HepG2 (cell line): Measurements from ENCODE around the gene CD4. TPM values are rescaled to one million over a fixed set of nuclear protein-coding genes. Genes with fewer than 3 reads are reported as not detected.
A peak's percentile ranks its signal among the peaks of the same experiment; 100 is the strongest.

ENCODE experiments used
- ATAC-seq: fragments of 200-7000 bp; cut with Tn5 transposase; 3 replicates; pipeline ENCODE4 v1.9.1; 2020; ENCODE audit warnings: mild to moderate bottlenecking, moderate library complexity
- BruUV-seq: library from RNA; stranded (reverse); fragments of 400-500 nt; replicated peaks from 2 replicates; lab custom pipeline; 2021; lab: Mats Ljungman, UMichigan
- CTCF ChIA-PET: fragments of 300-600 bp; formaldehyde crosslinking; extraction: SDS; loops from one replicate; lab custom pipeline; 2021; ENCODE audit warnings: low total read pairs, inconsistent platforms, low intra/inter-chr PET ratio; lab: Yijun Ruan, JAX
- POLR2A ChIA-PET: fragments of 350-600 bp; sonication (Branson Sonifier 250); formaldehyde crosslinking; loops from one replicate; lab custom pipeline; 2020; ENCODE audit warnings: antibody characterized with exemption, inconsistent platforms; lab: Yijun Ruan, JAX
- DNase-seq: peaks from one replicate; pipeline ENCODE4 v3.0.0-alpha.2; 2015; ENCODE audit warnings: low spot score
- FAIRE-seq: peaks from 3 replicates; lab custom pipeline; 2011; peaks lifted over from hg19 to GRCh38; lab: Jason Lieb, UNC
- H2AFZ ChIP-seq: one replicate; pipeline ENCODE4 v1.6.1; 2011; ENCODE audit warnings: low read length, inconsistent platforms
- H3K27ac ChIP-seq: fragments of 300-600 bp; 3 replicates; pipeline ENCODE4 v1.8.0; 2011; ENCODE audit warnings: mixed run types, mild to moderate bottlenecking, mixed read lengths, low read length, inconsistent platforms; ENCODE audit not compliant: insufficient read depth; ENCODE audit errors: extremely low read length
- H3K27me3 ChIP-seq, 2 experiments: fragments of 200-600 bp in 1 of 2; 2 replicates in 1 of 2; 3 replicates in 1 of 2; pipeline versions ENCODE4 v1.6.0 to v1.8.0; 2011; ENCODE audit warnings: low read length in 2 of 2, mild to moderate bottlenecking in 2 of 2, moderate library complexity in 2 of 2, inconsistent platforms in 1 of 2; ENCODE audit not compliant: insufficient read depth in 2 of 2, control insufficient read depth in 1 of 2
- H3K36me3 ChIP-seq, 2 experiments: fragments of 200-600 bp in 1 of 2; replicated peaks in 1 of 2; 2 replicates in 1 of 2; 3 replicates in 1 of 2; pipeline versions ENCODE4 v1.5.1 to v1.8.0; 2011; ENCODE audit warnings: low read length in 2 of 2, inconsistent platforms in 1 of 2; ENCODE audit not compliant: insufficient read depth in 2 of 2, control insufficient read depth in 1 of 2
- H3K4me1 ChIP-seq: 2 replicates; pipeline ENCODE4 v1.5.1; 2012; ENCODE audit warnings: low read length, inconsistent platforms; ENCODE audit not compliant: insufficient read depth
- H3K4me2 ChIP-seq: 2 replicates; pipeline ENCODE4 v1.6.0; 2011; ENCODE audit warnings: low read depth, low read length, inconsistent platforms
- H3K4me3 ChIP-seq, 3 experiments: fragments of 200-600 bp in 1 of 3; sonication (generic), shearing (Covaris generic) in 1 of 3; replicated peaks in 1 of 3; 2 replicates each; pipeline ENCODE4 v1.5.1; 2011 to 2016; ENCODE audit warnings: low read length in 3 of 3, inconsistent platforms in 2 of 3, low read depth in 2 of 3, mild to moderate bottlenecking in 2 of 3, control low read depth in 1 of 3, mixed read lengths in 1 of 3; ENCODE audit not compliant: insufficient read depth in 1 of 3
- H3K79me2 ChIP-seq: one replicate; pipeline ENCODE4 v1.6.1; 2011; ENCODE audit warnings: low read length, inconsistent platforms; ENCODE audit not compliant: insufficient read depth
- H3K9ac ChIP-seq: 2 replicates; pipeline ENCODE4 v1.6.0; 2011; ENCODE audit warnings: mild to moderate bottlenecking, low read depth, low read length, inconsistent platforms; ENCODE audit not compliant: insufficient read depth
- H3K9me3 ChIP-seq: 2 replicates; pipeline ENCODE4 v1.5.1; 2012; ENCODE audit warnings: mild to moderate bottlenecking, low read length
- H4K20me1 ChIP-seq: 2 replicates; pipeline ENCODE4 v1.6.0; 2011; ENCODE audit warnings: inconsistent platforms, mild to moderate bottlenecking, low read length, moderate library complexity; ENCODE audit not compliant: insufficient read depth
- AGO1 ChIP-seq: fragments of 200-400 bp; formaldehyde crosslinking; IDR thresholded peaks from 2 replicates; pipeline ENCODE4 v1.6.1; 2017; ENCODE audit warnings: mild to moderate bottlenecking, low read depth, low read length, moderate library complexity; ENCODE audit not compliant: poor library complexity, severe bottlenecking
- DR1 ChIP-seq: sonication (generic); formaldehyde crosslinking; IDR thresholded peaks from 2 replicates; pipeline ENCODE4 v1.8.0; 2021; ENCODE audit warnings: mild to moderate bottlenecking, missing genetic modification reagents, inconsistent platforms
- FOXP1 ChIP-seq, 2 experiments: fragments of 450-650 bp in 1 of 2; IDR thresholded peaks; 2 replicates each; pipeline ENCODE4 v1.6.1; 2017 to 2018; ENCODE audit warnings: antibody characterized with exemption in 1 of 2
- WGBS: methylation state at CpG from one replicate; pipeline ENCODE4 v1.1.6; 2017; ENCODE audit warnings: low lambda C conversion rate; 5-methylcytosine and 5-hydroxymethylcytosine counted together
- in situ Hi-C: cut with HindIII; loops from 2 replicates; pipeline ENCODE4 v1.10.0; 2017; ENCODE audit warnings: low pct_unique_long_range_greater_than_20kb; ENCODE audit not compliant: extremely low pct_ligation_motif_present
- intact Hi-C: fragments of 100-400 bp; cut with micrococcal nuclease; formaldehyde crosslinking; loops from one replicate; pipeline ENCODE4 v1.10.0; 2022; ENCODE audit not compliant: unreplicated experiment
- polyA plus RNA-seq, 8 experiments: library from polyadenylated mRNA; depleted of rRNA in 3 of 8; stranded (reverse) in 7 of 8; unstranded in 1 of 8; fragments of >200 nt; fragmentation: Illumina TruSeq in 4 of 8; extraction: Trizol in 4 of 8; gene quantifications; 2 replicates each; pipeline versions ENCODE4 v1.2.1 to v1.2.3, GENCODE V29; 2011 to 2016; ENCODE audit warnings: low read depth in 4 of 8, missing spikeins in 1 of 8, mixed read lengths in 1 of 8; ENCODE audit not compliant: insufficient read depth in 1 of 8
- total RNA-seq, 5 experiments: library from RNA; depleted of rRNA; stranded (reverse); fragments of >200 nt; fragmentation: Illumina TruSeq; extraction: Trizol; gene quantifications; 2 replicates each; pipeline ENCODE4 v1.2.3, GENCODE V29; 2016; ENCODE audit warnings: low read depth in 1 of 5
- TF ChIP-seq, protein P1 (sequence below): sonication (generic); formaldehyde crosslinking; IDR thresholded peaks from 2 replicates; pipeline ENCODE4 v1.5.1; 2020; ENCODE audit warnings: mild to moderate bottlenecking, missing genetic modification reagents, moderate library complexity
- TF ChIP-seq, protein P2 (sequence below): sonication (generic); formaldehyde crosslinking; IDR thresholded peaks from 2 replicates; pipeline ENCODE4 v1.5.1; 2020; ENCODE audit warnings: mild to moderate bottlenecking, missing genetic modification reagents, moderate library complexity

Gene CD4
- total and polyA plus RNA-seq, 2 of the 13 experiments (the other 11 are each of a cell fraction or from before 2014, with no cell fraction given) = 0.07 to 0.95 TPM

DNA sequence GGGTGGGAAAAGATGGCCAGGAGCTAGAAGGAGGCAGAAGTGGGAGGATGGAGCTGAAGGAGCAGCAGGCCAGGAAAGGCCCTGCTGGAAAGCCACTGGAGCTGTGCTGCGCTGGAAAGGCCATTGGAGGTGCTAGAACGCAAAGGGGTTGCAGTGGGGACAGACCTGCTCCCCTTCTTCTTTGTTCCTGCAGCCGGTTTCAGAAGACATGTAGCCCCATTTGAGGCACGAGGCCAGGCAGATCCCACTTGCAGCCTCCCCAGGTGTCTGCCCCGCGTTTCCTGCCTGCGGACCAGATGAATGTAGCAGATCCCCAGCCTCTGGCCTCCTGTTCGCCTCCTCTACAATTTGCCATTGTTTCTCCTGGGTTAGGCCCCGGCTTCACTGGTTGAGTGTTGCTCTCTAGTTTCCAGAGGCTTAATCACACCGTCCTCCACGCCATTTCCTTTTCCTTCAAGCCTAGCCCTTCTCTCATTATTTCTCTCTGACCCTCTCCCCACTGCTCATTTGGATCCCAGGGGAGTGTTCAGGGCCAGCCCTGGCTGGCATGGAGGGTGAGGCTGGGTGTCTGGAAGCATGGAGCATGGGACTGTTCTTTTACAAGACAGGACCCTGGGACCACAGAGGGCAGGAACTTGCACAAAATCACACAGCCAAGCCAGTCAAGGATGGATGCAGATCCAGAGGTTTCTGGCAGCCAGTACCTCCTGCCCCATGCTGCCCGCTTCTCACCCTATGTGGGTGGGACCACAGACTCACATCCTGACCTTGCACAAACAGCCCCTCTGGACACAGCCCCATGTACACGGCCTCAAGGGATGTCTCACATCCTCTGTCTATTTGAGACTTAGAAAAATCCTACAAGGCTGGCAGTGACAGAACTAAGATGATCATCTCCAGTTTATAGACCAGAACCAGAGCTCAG is 30.0 kb downstream of the CD4 start:
- H3K4me3 ChIP-seq = no peak overlapping the region
- FAIRE-seq = no peak
- POLR2A ChIA-PET = no interaction called here
- H3K4me2 ChIP-seq = no peak overlapping the region
- peaks cover 42% of the 10 kb centered on the region for H3K4me1 ChIP-seq
- no peak overlapping the region for H2AFZ ChIP-seq
- H3K9me3 ChIP-seq = no peaks in the 10 kb centered on the region
- H4K20me1 ChIP-seq = no peaks in the 10 kb centered on the region
- no TSS peak for BruUV-seq
- H3K27ac ChIP-seq = no peak overlapping the region
- H3K79me2 ChIP-seq = no peaks in the 10 kb centered on the region
- CTCF ChIA-PET = no interaction called here
- TF ChIP-seq, protein P1, sequence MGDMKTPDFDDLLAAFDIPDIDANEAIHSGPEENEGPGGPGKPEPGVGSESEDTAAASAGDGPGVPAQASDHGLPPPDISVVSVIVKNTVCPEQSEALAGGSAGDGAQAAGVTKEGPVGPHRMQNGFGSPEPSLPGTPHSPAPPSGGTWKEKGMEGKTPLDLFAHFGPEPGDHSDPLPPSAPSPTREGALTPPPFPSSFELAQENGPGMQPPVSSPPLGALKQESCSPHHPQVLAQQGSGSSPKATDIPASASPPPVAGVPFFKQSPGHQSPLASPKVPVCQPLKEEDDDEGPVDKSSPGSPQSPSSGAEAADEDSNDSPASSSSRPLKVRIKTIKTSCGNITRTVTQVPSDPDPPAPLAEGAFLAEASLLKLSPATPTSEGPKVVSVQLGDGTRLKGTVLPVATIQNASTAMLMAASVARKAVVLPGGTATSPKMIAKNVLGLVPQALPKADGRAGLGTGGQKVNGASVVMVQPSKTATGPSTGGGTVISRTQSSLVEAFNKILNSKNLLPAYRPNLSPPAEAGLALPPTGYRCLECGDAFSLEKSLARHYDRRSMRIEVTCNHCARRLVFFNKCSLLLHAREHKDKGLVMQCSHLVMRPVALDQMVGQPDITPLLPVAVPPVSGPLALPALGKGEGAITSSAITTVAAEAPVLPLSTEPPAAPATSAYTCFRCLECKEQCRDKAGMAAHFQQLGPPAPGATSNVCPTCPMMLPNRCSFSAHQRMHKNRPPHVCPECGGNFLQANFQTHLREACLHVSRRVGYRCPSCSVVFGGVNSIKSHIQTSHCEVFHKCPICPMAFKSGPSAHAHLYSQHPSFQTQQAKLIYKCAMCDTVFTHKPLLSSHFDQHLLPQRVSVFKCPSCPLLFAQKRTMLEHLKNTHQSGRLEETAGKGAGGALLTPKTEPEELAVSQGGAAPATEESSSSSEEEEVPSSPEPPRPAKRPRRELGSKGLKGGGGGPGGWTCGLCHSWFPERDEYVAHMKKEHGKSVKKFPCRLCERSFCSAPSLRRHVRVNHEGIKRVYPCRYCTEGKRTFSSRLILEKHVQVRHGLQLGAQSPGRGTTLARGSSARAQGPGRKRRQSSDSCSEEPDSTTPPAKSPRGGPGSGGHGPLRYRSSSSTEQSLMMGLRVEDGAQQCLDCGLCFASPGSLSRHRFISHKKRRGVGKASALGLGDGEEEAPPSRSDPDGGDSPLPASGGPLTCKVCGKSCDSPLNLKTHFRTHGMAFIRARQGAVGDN (CRISPR knock-in tag) = 0 out of 2 replicates have a peak, but pooled peaks have one; percentile 21
- TF ChIP-seq AGO1 (peak; percentile 70), DR1 (CRISPR knock-in tag) (0 out of 2 replicates have a peak, but pooled peaks have one; percentile 25), FOXP1 (IDR thresholded peaks at IDR 0.05) (no peak), FOXP1 (CRISPR knock-in tag; IDR thresholded peaks at IDR 0.05) (no peak)
- TF ChIP-seq, protein P2, sequence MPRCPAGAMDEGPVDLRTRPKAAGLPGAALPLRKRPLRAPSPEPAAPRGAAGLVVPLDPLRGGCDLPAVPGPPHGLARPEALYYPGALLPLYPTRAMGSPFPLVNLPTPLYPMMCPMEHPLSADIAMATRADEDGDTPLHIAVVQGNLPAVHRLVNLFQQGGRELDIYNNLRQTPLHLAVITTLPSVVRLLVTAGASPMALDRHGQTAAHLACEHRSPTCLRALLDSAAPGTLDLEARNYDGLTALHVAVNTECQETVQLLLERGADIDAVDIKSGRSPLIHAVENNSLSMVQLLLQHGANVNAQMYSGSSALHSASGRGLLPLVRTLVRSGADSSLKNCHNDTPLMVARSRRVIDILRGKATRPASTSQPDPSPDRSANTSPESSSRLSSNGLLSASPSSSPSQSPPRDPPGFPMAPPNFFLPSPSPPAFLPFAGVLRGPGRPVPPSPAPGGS (CRISPR knock-in tag) = peak; percentile 34; the same call in 1 of the 2 replicates
- H3K27me3 ChIP-seq = peaks cover 7 to 34% of the 10 kb centered on the region in 2 experiments; a peak in 4 of 5 replicates
- intact Hi-C loops = loop anchor here (10.0 kb wide), 1 partner anchor 205 kb away; no protein-coding TSS in a partner anchor
- in situ Hi-C loops = no loop called here
- H3K36me3 ChIP-seq = no peaks in the 10 kb centered on the region
- no peak for DNase-seq
- H3K9ac ChIP-seq = no peak overlapping the region
- ATAC-seq = peak; percentile 4
- WGBS = 61% methylated on average over 12 of the region's 13 CpGs
